ENCODE measurements around the gene HIPK1. TPM values are rescaled to one million over a fixed set of nuclear protein-coding genes. Genes with fewer than 3 reads are reported as not detected.
A peak's percentile ranks its signal among the peaks of the same experiment; 100 is the strongest.

HIPK1 gene
- total and polyA plus RNA-seq, 2 of the 13 experiments (the other 11 are each of a cell fraction or from before 2014, with no cell fraction given): 20.8 to 33.4 TPM

DNA sequence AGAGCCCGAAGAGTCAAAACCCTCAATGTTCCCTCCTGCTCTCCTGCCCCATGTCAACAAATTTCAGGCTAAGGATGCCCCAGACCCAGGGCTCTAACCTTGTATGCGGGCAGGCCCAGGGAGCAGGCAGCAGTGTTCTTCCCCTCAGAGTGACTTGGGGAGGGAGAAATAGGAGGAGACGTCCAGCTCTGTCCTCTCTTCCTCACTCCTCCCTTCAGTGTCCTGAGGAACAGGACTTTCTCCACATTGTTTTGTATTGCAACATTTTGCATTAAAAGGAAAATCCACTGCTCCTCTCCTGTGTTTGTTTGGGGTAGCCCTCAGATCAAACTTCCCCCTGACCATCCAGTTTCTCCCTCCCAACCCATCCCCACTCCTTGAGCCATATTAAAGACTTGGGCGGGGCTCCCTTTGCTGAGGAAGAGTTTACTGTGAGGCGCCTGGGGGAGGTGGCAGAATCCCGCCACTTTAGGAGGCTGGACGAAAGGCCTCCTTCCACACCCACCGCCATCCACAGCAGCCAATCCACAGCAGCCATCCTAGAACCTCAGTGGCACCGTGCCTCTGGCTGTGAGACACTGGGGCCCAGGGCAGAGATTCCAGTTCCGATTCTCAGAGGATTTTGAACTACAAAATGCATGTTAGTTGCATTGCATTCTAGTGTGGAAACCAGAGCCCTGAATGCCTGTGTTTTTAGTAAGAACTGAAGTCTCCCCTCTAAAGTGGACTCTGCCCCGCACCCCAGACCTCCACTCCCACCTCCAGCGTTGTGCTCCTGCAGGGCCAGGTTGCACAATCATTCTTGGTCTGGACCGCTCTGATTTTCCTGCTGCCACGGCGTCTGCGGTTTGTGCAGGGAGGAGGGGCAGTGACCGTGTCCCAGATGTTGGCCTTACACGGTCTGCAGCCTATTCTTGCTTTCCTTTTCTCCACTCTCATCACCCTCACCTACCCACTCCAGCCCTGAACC, 53.1 kb downstream of the HIPK1 start (continued):
- TF ChIP-seq, protein P1, sequence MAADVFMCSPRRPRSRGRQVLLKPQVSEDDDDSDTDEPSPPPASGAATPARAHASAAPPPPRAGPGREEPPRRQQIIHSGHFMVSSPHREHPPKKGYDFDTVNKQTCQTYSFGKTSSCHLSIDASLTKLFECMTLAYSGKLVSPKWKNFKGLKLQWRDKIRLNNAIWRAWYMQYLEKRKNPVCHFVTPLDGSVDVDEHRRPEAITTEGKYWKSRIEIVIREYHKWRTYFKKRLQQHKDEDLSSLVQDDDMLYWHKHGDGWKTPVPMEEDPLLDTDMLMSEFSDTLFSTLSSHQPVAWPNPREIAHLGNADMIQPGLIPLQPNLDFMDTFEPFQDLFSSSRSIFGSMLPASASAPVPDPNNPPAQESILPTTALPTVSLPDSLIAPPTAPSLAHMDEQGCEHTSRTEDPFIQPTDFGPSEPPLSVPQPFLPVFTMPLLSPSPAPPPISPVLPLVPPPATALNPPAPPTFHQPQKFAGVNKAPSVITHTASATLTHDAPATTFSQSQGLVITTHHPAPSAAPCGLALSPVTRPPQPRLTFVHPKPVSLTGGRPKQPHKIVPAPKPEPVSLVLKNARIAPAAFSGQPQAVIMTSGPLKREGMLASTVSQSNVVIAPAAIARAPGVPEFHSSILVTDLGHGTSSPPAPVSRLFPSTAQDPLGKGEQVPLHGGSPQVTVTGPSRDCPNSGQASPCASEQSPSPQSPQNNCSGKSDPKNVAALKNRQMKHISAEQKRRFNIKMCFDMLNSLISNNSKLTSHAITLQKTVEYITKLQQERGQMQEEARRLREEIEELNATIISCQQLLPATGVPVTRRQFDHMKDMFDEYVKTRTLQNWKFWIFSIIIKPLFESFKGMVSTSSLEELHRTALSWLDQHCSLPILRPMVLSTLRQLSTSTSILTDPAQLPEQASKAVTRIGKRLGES (CRISPR knock-in tag; IDR thresholded peaks at IDR 0.05; ENCODE audit: borderline replicate concordance): no peak
- no peak for TF ChIP-seq ZNF775 (CRISPR knock-in tag; IDR thresholded peaks at IDR 0.05; ENCODE audit: borderline replicate concordance)
- no peak for TF ChIP-seq IKZF1 (IDR thresholded peaks at IDR 0.05)
- TF ChIP-seq ZNF24 (IDR thresholded peaks at IDR 0.05): no peak
- TF ChIP-seq, protein P2, sequence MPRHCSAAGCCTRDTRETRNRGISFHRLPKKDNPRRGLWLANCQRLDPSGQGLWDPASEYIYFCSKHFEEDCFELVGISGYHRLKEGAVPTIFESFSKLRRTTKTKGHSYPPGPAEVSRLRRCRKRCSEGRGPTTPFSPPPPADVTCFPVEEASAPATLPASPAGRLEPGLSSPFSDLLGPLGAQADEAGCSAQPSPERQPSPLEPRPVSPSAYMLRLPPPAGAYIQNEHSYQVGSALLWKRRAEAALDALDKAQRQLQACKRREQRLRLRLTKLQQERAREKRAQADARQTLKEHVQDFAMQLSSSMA (CRISPR knock-in tag; IDR thresholded peaks at IDR 0.05): no peak
- no peak for TF ChIP-seq STAG1 (CRISPR knock-in tag; IDR thresholded peaks at IDR 0.05)
- TF ChIP-seq, protein P3, sequence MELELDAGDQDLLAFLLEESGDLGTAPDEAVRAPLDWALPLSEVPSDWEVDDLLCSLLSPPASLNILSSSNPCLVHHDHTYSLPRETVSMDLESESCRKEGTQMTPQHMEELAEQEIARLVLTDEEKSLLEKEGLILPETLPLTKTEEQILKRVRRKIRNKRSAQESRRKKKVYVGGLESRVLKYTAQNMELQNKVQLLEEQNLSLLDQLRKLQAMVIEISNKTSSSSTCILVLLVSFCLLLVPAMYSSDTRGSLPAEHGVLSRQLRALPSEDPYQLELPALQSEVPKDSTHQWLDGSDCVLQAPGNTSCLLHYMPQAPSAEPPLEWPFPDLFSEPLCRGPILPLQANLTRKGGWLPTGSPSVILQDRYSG (CRISPR knock-in tag; IDR thresholded peaks at IDR 0.05): no peak
- no peak for TF ChIP-seq ZBTB8A (CRISPR knock-in tag; IDR thresholded peaks at IDR 0.05; ENCODE audit: borderline replicate concordance, low read depth)
- TF ChIP-seq, protein P4, sequence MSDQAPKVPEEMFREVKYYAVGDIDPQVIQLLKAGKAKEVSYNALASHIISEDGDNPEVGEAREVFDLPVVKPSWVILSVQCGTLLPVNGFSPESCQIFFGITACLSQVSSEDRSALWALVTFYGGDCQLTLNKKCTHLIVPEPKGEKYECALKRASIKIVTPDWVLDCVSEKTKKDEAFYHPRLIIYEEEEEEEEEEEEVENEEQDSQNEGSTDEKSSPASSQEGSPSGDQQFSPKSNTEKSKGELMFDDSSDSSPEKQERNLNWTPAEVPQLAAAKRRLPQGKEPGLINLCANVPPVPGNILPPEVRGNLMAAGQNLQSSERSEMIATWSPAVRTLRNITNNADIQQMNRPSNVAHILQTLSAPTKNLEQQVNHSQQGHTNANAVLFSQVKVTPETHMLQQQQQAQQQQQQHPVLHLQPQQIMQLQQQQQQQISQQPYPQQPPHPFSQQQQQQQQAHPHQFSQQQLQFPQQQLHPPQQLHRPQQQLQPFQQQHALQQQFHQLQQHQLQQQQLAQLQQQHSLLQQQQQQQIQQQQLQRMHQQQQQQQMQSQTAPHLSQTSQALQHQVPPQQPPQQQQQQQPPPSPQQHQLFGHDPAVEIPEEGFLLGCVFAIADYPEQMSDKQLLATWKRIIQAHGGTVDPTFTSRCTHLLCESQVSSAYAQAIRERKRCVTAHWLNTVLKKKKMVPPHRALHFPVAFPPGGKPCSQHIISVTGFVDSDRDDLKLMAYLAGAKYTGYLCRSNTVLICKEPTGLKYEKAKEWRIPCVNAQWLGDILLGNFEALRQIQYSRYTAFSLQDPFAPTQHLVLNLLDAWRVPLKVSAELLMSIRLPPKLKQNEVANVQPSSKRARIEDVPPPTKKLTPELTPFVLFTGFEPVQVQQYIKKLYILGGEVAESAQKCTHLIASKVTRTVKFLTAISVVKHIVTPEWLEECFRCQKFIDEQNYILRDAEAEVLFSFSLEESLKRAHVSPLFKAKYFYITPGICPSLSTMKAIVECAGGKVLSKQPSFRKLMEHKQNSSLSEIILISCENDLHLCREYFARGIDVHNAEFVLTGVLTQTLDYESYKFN (CRISPR knock-in tag; conservative IDR thresholded peaks at IDR 0.05): peak; percentile 70
- TF ChIP-seq SOX5 (CRISPR knock-in tag; IDR thresholded peaks at IDR 0.05; ENCODE audit: borderline replicate concordance): no peak
- TF ChIP-seq, protein P5, sequence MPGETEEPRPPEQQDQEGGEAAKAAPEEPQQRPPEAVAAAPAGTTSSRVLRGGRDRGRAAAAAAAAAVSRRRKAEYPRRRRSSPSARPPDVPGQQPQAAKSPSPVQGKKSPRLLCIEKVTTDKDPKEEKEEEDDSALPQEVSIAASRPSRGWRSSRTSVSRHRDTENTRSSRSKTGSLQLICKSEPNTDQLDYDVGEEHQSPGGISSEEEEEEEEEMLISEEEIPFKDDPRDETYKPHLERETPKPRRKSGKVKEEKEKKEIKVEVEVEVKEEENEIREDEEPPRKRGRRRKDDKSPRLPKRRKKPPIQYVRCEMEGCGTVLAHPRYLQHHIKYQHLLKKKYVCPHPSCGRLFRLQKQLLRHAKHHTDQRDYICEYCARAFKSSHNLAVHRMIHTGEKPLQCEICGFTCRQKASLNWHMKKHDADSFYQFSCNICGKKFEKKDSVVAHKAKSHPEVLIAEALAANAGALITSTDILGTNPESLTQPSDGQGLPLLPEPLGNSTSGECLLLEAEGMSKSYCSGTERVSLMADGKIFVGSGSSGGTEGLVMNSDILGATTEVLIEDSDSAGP (CRISPR knock-in tag; IDR thresholded peaks at IDR 0.05; ENCODE audit: borderline replicate concordance): peak; percentile 32; the same call in 1 of the 2 replicates
- no peak for TF ChIP-seq ARNT (IDR thresholded peaks at IDR 0.05)
- no peak for TF ChIP-seq CHD4 (IDR thresholded peaks at IDR 0.05; ENCODE audit: borderline replicate concordance, low read length)
- no peak for TF ChIP-seq ZNF674 (CRISPR knock-in tag; IDR thresholded peaks at IDR 0.05; ENCODE audit: low read depth)
- no peak for TF ChIP-seq TAF15 (IDR thresholded peaks at IDR 0.05; ENCODE audit: low read depth, low read length, poor library complexity, severe bottlenecking)
- no peak for TF ChIP-seq KLF16 (CRISPR knock-in tag; IDR thresholded peaks at IDR 0.05)
